Measurements from ENCODE around the gene SUGCT.

The SUGCT gene

DNA sequence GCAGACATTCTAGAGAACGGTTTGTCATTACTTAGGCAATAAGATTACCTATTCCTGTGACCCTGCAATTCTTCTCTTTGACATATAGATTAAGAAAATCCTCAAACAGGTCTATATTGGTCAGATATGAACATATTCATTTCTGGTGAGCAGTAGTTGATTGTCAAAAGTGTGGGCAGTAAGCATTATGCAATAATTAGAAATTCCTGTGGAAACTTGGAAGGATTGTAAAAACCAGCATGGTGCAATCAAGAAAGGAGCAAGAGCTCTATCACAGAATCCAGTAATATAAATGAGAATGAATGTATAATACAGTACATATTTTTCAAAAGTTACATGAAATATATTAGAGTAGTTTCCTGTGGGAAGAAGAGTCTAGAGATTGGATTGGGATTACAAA is 406.5 kb downstream of the SUGCT start:
- DNase-seq: no peak

DNA sequence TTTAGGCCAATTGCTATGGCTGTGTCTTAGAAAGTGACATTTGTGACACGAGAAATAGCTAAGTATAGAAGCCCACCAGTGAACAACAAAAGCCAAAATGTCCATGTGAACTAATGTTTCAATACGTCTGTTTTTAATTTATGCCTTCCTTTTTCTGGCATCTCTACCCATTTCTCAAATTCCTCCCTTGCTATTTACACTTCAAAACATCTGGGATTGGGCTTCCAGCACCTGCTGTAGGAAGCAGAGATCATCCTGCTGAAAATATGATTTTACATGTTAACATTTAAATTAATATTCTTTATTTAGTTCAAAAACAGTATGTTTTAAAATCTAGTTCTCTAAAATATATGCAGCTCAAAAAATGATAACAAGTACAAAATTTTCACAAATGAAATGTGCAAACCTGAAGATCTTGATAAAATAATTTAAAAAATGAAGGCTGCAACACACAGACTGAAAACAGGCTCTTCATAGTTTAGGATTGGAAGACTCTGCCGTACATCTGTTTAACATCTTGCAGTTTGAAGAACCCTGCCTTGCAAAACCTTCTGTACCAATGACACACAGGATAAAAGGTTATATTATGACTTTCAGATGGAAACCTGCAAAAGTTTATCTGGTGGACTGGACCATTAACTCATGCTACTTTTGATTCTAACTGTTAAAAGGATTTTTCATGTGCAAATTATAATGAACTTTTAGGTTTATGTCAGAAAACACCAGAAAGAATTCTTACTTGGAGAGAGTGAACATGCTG is 408.4 kb downstream of the SUGCT start:
- no peak for DNase-seq

GRCh38 chr7:40544221-40544723 is 409.5 kb downstream of the SUGCT start:
- DNase-seq: no peak

DNA sequence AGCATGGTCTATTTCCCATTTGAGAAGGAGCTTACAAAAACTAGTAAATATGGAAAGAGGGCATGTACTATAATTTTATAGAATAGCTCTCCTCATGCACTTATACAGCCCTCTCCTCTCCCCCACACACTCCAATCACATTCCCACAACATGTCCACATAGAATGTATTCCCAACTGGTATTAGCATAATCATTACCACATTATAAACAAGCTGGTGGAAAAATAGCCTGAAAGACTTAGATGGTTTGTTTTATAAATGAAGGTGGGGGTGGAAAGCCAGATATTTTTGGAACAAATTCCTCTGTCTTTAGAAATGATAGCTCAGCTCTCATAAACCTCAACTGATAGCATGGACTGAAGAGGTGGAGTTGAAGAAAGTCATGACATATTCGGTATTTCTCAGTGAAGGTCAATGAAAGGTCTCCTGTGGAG is 410.1 kb downstream of the SUGCT start:
- DNase-seq: no peak

DNA sequence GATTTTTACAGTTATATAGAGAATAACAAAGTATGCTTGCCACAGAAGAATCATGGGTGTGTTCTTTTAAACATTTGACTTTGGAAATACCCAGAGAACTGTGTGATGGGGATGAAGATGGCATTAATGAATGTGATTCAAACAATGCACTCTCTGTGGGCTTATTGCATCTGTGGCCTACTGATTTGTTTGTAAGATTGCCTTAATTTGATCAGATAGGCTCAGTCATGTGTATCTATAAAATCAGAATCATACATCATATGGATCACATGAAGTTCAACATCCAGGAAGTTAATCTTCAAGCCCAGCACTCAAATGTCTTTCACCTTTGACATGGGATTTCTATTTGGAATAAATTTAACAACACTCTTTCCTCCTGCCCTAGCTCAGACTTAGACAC is 410.9 kb downstream of the SUGCT start:
- no peak for DNase-seq

- no peak for DNase-seq
Measured at GRCh38 chr7:40546616-40547501, 412.1 kb downstream of the SUGCT start.

- no peak for DNase-seq
Measured at GRCh38 chr7:40549372-40550039, 414.7 kb downstream of the SUGCT start.

- no peak for DNase-seq
Measured at GRCh38 chr7:40551685-40552576, 417.1 kb downstream of the SUGCT start.

- DNase-seq: no peak
Measured at GRCh38 chr7:40560672-40561071, 425.9 kb downstream of the SUGCT start.

- no peak for DNase-seq
Measured at GRCh38 chr7:40566879-40567278, 432.1 kb downstream of the SUGCT start.

GRCh38 chr7:40569326-40569725 is 434.5 kb downstream of the SUGCT start:
- no peak for DNase-seq

DNA sequence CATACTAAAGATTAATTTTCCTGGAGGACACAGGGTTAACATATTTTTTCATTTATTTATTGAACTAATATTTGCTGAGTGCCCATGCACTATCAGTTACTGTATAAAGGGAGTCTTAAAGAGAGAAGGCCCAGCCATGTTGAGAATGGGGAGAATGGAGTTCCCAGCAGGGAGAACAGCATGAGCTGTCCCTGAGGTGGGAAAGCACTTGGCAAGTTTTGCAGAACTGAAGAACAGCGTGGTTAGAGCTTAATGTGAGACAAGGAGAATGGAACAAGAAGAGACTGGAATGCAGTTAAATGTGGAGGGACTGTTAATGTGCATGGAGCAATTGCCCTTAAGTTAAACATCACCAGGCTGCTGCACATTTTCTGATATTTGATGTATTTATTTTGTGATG is 435.4 kb downstream of the SUGCT start:
- DNase-seq: no peak

DNA sequence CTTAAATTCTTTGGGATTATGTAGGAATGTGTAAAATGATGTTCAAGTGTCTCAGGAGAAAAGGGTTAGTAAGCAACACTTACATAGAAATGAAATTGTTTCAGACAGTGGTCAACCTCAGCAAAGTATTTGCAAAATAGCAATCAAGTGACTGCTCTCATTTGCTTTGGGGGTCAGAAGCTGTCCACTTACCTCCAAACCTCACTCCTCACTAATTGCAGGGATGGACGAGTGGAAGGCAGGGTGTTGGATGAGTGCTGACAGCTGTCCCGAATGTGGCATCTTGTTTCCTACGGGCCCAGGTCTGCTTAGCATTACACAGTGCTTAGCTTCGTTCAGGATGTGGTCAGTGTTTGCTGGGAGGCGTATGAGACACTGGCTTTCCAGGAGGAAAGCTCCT is 437.0 kb downstream of the SUGCT start:
- DNase-seq: no peak

- DNase-seq: no peak
Measured at GRCh38 chr7:40572810-40573465, 438.1 kb downstream of the SUGCT start.

- no peak for DNase-seq
Measured at GRCh38 chr7:40579401-40579800, 444.6 kb downstream of the SUGCT start.

DNA sequence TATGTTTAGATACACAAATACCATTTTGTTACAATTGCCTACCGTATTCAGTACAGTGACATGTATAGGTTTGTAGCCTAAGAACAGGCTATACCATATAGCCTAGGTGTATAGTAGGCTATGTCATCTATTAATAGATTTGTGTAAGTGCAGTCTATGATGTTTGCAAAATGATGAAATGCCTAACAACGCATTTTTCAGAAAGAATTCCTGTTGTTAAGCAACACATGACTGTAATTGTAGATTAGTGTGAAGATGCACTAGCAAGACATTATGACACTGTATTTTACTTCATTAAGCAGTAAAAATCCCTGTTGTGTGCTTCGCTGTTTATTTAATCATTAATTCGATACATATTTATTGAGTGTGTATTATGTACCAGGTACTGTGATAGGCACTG is 446.0 kb downstream of the SUGCT start:
- no peak for DNase-seq

- DNase-seq: no peak
Measured at GRCh38 chr7:40582539-40582938, 447.7 kb downstream of the SUGCT start.

DNA sequence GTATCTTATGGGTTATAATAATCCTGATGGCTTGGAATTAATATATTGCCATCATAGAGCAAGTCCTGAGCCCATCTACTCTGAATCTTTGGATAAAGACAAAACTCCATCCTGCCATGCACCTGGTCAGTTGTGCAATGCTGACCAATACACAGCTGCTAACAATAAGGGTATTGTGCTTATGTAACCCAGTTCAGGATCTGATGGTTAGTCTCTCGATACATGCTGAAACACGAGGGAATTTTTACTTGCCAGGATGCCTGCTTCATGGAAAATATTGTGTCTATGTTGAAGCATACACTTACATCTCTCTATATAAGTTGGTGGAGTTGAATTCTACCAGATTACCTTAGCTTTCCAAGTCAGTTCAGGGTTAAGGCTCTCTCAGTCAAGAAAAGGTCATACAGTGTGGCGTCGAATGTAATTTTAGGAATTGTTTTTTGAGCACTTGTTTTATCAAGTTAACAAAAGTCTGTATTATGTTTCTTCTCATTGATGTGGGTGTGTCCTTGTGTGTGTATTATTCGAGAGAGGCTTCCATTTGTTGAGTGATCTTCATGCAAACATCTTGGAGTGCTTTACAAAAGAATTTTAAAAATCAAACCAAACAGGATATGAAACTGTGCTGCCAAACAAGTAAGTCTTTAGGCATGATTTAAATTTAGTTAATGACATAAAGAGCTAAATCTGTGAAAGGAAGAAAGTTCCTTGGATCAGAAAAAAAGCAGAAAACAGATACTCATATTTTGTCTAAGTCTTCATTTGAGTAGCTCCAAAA is 449.1 kb downstream of the SUGCT start:
- DNase-seq: no peak

DNA sequence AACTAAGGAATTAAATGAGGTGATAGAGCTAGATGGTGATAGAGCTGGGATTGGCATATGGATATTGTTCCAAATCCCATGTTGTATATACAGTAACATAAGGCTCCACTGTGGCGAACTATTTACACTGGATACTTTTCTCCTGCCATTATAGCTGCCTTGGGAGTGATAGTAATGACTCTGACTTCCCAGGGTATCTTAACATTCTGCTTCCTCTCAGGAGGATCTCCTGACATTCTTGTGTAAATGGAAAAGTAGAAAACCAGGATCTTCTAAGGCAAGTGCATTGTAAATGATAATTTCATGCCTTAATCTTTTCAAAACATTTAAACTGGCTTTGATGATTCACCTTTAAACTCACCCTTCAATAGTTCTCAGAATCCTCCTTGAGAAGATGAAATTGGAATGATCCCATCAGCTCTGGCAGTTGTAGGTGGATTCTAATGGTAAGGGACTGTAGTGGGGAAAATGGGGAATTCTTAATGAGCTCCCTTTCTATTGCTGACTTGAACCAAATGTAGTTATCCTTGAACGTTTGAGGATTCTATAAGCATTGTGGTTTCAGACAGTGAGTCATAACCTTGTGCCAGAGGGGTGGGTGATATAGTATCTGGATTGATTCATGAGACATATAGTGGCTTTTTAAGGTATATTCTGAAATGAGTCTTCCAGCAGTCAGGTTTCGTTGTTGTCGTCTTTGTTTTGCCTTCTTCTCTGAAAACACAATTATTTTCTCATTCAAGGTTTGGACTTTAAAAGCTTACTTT is 450.0 kb downstream of the SUGCT start:
- no peak for DNase-seq

DNA sequence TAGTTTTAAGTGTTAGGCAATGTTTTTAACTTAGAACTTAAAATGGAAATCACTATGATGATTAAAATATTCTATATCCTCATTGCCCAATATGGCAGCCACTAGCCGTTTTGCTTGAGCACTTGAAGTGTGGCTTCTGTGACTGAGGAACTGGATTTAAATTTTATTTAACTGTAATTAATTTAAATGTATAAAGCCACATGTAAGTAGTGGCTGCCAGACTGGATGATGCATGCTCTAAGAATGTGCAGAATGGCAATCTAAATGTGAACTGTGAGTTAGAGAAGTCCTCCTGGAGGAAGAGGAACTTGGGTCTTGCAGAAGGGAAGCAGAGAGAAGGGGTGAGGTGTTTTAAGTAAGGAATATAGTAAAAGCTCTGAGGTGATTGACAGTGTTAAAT is 451.4 kb downstream of the SUGCT start:
- DNase-seq: no peak
